Neuronal stem cell (in vitro differentiated cells): ENCODE measurements around the gene NOL4L.

Source experiments
- DNase-seq: peaks from one replicate; pipeline ENCODE4 v3.0.0-alpha.2; 2013; ENCODE audit warnings: low spot score
- H2AFZ ChIP-seq: one replicate; pipeline ENCODE4 v1.6.1; 2013; ENCODE audit warnings: mild to moderate bottlenecking, low read length, inconsistent platforms
- H2AK5ac ChIP-seq: 2 replicates; pipeline ENCODE4 v1.6.1; 2013; ENCODE audit warnings: low read depth, mild to moderate bottlenecking, inconsistent platforms, low read length, moderate library complexity, mixed read lengths
- H2BK120ac ChIP-seq: 2 replicates; pipeline ENCODE4 v1.6.1; 2013; ENCODE audit warnings: low read depth, mild to moderate bottlenecking, inconsistent platforms, low read length, moderate library complexity, mixed read lengths
- H2BK12ac ChIP-seq: one replicate; pipeline ENCODE4 v1.6.1; 2013; ENCODE audit warnings: low read length, inconsistent platforms
- H2BK15ac ChIP-seq: 2 replicates; pipeline ENCODE4 v1.6.1; 2013; ENCODE audit warnings: mild to moderate bottlenecking, low read length, inconsistent platforms, mixed read lengths
- H2BK5ac ChIP-seq: one replicate; pipeline ENCODE4 v1.6.1; 2013; ENCODE audit warnings: inconsistent platforms, mild to moderate bottlenecking, low read length, moderate library complexity
- H3K14ac ChIP-seq: one replicate; pipeline ENCODE4 v1.6.1; 2013; ENCODE audit warnings: low read length, inconsistent platforms
- H3K18ac ChIP-seq: 2 replicates; pipeline ENCODE4 v1.6.1; 2013; ENCODE audit warnings: low read length, inconsistent platforms
- H3K23ac ChIP-seq: 2 replicates; pipeline ENCODE4 v1.6.1; 2013; ENCODE audit warnings: low read depth, mild to moderate bottlenecking, mixed read lengths, low read length, inconsistent platforms; ENCODE audit not compliant: poor library complexity
- H3K27ac ChIP-seq: replicated peaks from 3 replicates; pipeline ENCODE4 v1.5.1; 2013; ENCODE audit warnings: low read length, inconsistent platforms
- H3K27me3 ChIP-seq, 3 experiments: 2 replicates each; pipeline ENCODE4 v1.6.1; 2013; ENCODE audit warnings: low read length in 3 of 3, mild to moderate bottlenecking in 2 of 3, inconsistent platforms in 1 of 3, low read depth in 1 of 3, mixed read lengths in 1 of 3, moderate library complexity in 1 of 3; ENCODE audit not compliant: control insufficient read depth in 3 of 3, insufficient read depth in 3 of 3
- H3K36me3 ChIP-seq, 2 donors: replicated peaks in 1 of 2; 2 replicates each; pipeline ENCODE4 v1.6.1; 2013; ENCODE audit warnings: low read length in 2 of 2; ENCODE audit not compliant: control insufficient read depth in 2 of 2, insufficient read depth in 2 of 2
- H3K4ac ChIP-seq: 2 replicates; pipeline ENCODE4 v1.6.1; 2013; ENCODE audit warnings: inconsistent platforms, mild to moderate bottlenecking, low read length, moderate library complexity
- H3K4me1 ChIP-seq, 2 donors: 1 replicate in 1 of 2; 2 replicates in 1 of 2; pipeline ENCODE4 v1.6.1; 2013; ENCODE audit warnings: low read length in 2 of 2, low read depth in 1 of 2; ENCODE audit not compliant: control insufficient read depth in 2 of 2, insufficient read depth in 1 of 2
- H3K4me2 ChIP-seq: one replicate; pipeline ENCODE4 v1.6.1; 2013; ENCODE audit warnings: mild to moderate bottlenecking, low read length, inconsistent platforms; ENCODE audit not compliant: insufficient read depth, poor library complexity, severe bottlenecking
- H3K4me3 ChIP-seq, 2 donors: 2 replicates each; pipeline ENCODE4 v1.5.1; 2013; ENCODE audit warnings: low read length in 2 of 2, mild to moderate bottlenecking in 2 of 2, inconsistent platforms in 1 of 2, moderate library complexity in 1 of 2
- H3K79me1 ChIP-seq: one replicate; pipeline ENCODE4 v1.6.1; 2013; ENCODE audit warnings: low read depth, mild to moderate bottlenecking, inconsistent platforms, low read length, moderate library complexity
- H3K9ac ChIP-seq: one replicate; pipeline ENCODE4 v1.6.1; 2013; ENCODE audit warnings: mild to moderate bottlenecking, low read depth, low read length, inconsistent platforms; ENCODE audit not compliant: poor library complexity
- H3K9me3 ChIP-seq, 2 donors: replicated peaks in 1 of 2; 2 replicates each; pipeline versions ENCODE3 to v1.6.1; 2013; ENCODE audit warnings: low read length in 2 of 2, mild to moderate bottlenecking in 2 of 2, inconsistent platforms in 1 of 2, low read depth in 1 of 2, mixed read lengths in 1 of 2, moderate library complexity in 1 of 2; ENCODE audit not compliant: control insufficient read depth in 2 of 2, insufficient read depth in 1 of 2
- H4K8ac ChIP-seq: one replicate; pipeline ENCODE4 v1.6.1; 2013; ENCODE audit warnings: low read depth, mild to moderate bottlenecking, inconsistent platforms, low read length, moderate library complexity
- H4K91ac ChIP-seq: one replicate; pipeline ENCODE4 v1.6.1; 2013; ENCODE audit warnings: low read length, low read depth, mild to moderate bottlenecking, inconsistent platforms; ENCODE audit not compliant: poor library complexity
- WGBS, 2 donors: extraction: QIAGEN DNeasy Blood & Tissue Kit; methylation state at CpG; one replicate each; pipeline ENCODE4 v1.1.7; 2013; ENCODE audit warnings: missing lambda C conversion rate in 2 of 2, mixed read lengths in 1 of 2; ENCODE audit not compliant: insufficient read length in 2 of 2, insufficient replicate concordance in 1 of 2; ENCODE audit errors: extremely low coverage in 2 of 2; 5-methylcytosine and 5-hydroxymethylcytosine counted together

Gene NOL4L

DNA sequence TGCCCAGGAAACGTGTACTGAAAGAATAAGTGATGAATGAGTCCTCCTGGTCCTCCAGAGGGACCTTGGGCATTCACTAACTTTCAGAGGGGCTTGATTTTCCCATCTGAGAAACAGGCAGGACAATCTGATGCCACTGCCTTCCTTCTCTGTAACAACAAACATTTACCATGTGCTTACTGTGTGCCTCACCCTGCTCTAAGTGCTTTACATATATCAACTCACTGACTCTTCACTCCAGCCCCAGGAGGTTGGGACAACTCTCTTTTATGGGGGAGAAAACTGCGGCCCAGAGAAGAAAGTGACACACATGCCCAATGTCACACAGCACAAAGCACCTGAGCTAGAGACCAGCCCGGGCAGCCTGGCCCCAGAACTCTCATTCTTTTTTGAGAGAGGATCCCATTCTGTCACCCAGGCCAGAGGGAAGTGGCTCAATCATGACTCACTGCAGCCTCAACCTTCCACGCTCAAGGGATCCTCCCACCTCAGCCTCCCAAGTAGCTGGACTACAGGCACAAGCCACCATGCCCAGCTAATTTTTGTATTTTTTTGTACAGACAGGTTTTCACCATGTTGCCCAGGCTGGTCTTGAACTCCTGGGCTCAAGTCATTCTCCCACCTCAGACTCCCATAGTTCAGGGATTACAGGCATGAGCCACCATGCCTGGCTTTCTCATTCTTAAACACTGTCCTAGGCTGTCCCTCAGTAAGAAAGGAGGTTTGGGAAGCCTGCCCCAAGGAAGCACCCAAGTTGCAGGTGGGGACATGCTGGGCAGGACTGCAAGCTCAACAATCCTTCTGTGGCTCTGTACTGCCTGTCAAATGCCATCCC, 38.0 kb downstream of the NOL4L start:
- Histone ChIP-seq H3K36me3 (no peaks in the 10 kb centered on the region), H2BK120ac (no peak overlapping the region), H3K4me3 (no peak overlapping the region), H3K4me2 (no peak overlapping the region), H3K4ac (no peak overlapping the region), H3K23ac (no peak overlapping the region), H2AK5ac (peak overlapping the region; percentile 59), H3K18ac (no peak overlapping the region), H2BK15ac (no peak overlapping the region), H3K4me1 (peaks cover 0 to 7% of the 10 kb centered on the region in 2 donors), H3K27ac (no peak overlapping the region), H2BK5ac (no peak overlapping the region), H3K27me3 (no peaks in the 10 kb centered on the region), H3K14ac (peak overlapping the region; percentile 6), H3K9me3 (peaks cover 0 to 5% of the 10 kb centered on the region in 2 donors), H2AFZ (no peak overlapping the region), H3K9ac (no peak overlapping the region), H2BK12ac (no peak overlapping the region), H4K8ac (no peak overlapping the region), H3K79me1 (no peaks in the 10 kb centered on the region), H4K91ac (no peak overlapping the region)
- no peak for DNase-seq
- WGBS, 2 donors, result no CpG with 5 or more reads among the region's 4 CpGs

GRCh38 chr20:32544893-32545840, 40.0 kb downstream of the NOL4L start:
- Histone ChIP-seq H2AFZ (no peak overlapping the region), H2BK12ac (no peak overlapping the region), H2BK5ac (no peak overlapping the region), H2BK120ac (no peak overlapping the region), H2BK15ac (no peak overlapping the region), H3K23ac (no peak overlapping the region), H3K18ac (peak overlapping the region; percentile 77), H2AK5ac (peak overlapping the region; percentile 78), H3K27me3 (peaks cover 0 to 11% (median under 1%) of the 10 kb centered on the region in 3 experiments), H3K27ac (no peak overlapping the region), H3K14ac (no peak overlapping the region), H4K8ac (no peak overlapping the region), H4K91ac (no peak overlapping the region), H3K4me1 (peaks cover 7 to 14% of the 10 kb centered on the region in 2 donors), H3K9me3 (peaks cover 0 to 5% of the 10 kb centered on the region in 2 donors), H3K36me3 (no peaks in the 10 kb centered on the region), H3K9ac (no peak overlapping the region), H3K4me3 (no peak overlapping the region), H3K4ac (no peak overlapping the region), H3K4me2 (no peak overlapping the region), H3K79me1 (no peaks in the 10 kb centered on the region)
- no peak for DNase-seq
- no CpG with 5 or more reads among the region's 13 CpGs for WGBS, 2 donors

- Histone ChIP-seq H4K91ac (no peak overlapping the region), H2BK12ac (no peak overlapping the region), H2BK15ac (no peak overlapping the region), H3K27me3 (peaks cover 0 to 16% (median 4%) of the 10 kb centered on the region in 3 experiments), H3K4me1 (peaks cover 10 to 14% of the 10 kb centered on the region in 2 donors), H2BK120ac (no peak overlapping the region), H2AFZ (no peak overlapping the region), H3K9me3 (no peaks in the 10 kb centered on the region), H3K9ac (no peak overlapping the region), H3K14ac (no peak overlapping the region), H3K18ac (peak overlapping the region; percentile 72), H2BK5ac (peak overlapping the region; percentile 17), H2AK5ac (peak overlapping the region; percentile 58), H3K27ac (no peak overlapping the region), H3K4ac (no peak overlapping the region), H3K79me1 (no peaks in the 10 kb centered on the region), H3K4me3 (no peak overlapping the region), H3K4me2 (no peak overlapping the region), H4K8ac (no peak overlapping the region), H3K36me3 (no peaks in the 10 kb centered on the region), H3K23ac (no peak overlapping the region)
- no CpG with 5 or more reads among the region's 5 CpGs for WGBS, 2 donors
- DNase-seq, result no peak
Observed at GRCh38 chr20:32544260-32544722, 40.8 kb downstream of the NOL4L start.
